ENCODE results near the gene SAP130. TPM values are rescaled to one million over a fixed set of nuclear protein-coding genes. Genes with fewer than 3 reads are reported as not detected.

The SAP130 gene
- total and polyA plus RNA-seq, 2 of the 8 experiments (the other 6 are each of a cell fraction or from before 2014, with no cell fraction given) = 51.4 to 54.3 TPM

DNA sequence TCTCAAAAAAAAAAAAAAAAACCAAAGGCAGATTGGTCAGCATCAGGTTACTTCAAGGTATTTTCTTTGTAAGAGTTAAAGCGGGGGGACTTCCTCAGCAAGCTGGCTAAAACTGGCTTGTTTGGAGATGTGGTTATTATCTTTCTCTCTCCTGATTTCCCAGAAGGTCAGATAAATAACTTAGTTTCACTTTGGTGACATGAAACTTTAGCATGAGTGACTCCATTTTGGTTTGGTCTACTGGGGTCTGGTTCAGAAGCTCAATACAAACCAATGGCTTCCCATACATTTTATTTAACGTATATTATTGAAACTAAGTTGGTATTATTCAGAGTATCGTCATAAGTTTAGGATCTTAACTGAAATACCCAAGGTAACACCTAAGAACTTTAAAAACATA, 100.5 kb downstream of the SAP130 start (continued):
- TF ChIP-seq, protein P1, sequence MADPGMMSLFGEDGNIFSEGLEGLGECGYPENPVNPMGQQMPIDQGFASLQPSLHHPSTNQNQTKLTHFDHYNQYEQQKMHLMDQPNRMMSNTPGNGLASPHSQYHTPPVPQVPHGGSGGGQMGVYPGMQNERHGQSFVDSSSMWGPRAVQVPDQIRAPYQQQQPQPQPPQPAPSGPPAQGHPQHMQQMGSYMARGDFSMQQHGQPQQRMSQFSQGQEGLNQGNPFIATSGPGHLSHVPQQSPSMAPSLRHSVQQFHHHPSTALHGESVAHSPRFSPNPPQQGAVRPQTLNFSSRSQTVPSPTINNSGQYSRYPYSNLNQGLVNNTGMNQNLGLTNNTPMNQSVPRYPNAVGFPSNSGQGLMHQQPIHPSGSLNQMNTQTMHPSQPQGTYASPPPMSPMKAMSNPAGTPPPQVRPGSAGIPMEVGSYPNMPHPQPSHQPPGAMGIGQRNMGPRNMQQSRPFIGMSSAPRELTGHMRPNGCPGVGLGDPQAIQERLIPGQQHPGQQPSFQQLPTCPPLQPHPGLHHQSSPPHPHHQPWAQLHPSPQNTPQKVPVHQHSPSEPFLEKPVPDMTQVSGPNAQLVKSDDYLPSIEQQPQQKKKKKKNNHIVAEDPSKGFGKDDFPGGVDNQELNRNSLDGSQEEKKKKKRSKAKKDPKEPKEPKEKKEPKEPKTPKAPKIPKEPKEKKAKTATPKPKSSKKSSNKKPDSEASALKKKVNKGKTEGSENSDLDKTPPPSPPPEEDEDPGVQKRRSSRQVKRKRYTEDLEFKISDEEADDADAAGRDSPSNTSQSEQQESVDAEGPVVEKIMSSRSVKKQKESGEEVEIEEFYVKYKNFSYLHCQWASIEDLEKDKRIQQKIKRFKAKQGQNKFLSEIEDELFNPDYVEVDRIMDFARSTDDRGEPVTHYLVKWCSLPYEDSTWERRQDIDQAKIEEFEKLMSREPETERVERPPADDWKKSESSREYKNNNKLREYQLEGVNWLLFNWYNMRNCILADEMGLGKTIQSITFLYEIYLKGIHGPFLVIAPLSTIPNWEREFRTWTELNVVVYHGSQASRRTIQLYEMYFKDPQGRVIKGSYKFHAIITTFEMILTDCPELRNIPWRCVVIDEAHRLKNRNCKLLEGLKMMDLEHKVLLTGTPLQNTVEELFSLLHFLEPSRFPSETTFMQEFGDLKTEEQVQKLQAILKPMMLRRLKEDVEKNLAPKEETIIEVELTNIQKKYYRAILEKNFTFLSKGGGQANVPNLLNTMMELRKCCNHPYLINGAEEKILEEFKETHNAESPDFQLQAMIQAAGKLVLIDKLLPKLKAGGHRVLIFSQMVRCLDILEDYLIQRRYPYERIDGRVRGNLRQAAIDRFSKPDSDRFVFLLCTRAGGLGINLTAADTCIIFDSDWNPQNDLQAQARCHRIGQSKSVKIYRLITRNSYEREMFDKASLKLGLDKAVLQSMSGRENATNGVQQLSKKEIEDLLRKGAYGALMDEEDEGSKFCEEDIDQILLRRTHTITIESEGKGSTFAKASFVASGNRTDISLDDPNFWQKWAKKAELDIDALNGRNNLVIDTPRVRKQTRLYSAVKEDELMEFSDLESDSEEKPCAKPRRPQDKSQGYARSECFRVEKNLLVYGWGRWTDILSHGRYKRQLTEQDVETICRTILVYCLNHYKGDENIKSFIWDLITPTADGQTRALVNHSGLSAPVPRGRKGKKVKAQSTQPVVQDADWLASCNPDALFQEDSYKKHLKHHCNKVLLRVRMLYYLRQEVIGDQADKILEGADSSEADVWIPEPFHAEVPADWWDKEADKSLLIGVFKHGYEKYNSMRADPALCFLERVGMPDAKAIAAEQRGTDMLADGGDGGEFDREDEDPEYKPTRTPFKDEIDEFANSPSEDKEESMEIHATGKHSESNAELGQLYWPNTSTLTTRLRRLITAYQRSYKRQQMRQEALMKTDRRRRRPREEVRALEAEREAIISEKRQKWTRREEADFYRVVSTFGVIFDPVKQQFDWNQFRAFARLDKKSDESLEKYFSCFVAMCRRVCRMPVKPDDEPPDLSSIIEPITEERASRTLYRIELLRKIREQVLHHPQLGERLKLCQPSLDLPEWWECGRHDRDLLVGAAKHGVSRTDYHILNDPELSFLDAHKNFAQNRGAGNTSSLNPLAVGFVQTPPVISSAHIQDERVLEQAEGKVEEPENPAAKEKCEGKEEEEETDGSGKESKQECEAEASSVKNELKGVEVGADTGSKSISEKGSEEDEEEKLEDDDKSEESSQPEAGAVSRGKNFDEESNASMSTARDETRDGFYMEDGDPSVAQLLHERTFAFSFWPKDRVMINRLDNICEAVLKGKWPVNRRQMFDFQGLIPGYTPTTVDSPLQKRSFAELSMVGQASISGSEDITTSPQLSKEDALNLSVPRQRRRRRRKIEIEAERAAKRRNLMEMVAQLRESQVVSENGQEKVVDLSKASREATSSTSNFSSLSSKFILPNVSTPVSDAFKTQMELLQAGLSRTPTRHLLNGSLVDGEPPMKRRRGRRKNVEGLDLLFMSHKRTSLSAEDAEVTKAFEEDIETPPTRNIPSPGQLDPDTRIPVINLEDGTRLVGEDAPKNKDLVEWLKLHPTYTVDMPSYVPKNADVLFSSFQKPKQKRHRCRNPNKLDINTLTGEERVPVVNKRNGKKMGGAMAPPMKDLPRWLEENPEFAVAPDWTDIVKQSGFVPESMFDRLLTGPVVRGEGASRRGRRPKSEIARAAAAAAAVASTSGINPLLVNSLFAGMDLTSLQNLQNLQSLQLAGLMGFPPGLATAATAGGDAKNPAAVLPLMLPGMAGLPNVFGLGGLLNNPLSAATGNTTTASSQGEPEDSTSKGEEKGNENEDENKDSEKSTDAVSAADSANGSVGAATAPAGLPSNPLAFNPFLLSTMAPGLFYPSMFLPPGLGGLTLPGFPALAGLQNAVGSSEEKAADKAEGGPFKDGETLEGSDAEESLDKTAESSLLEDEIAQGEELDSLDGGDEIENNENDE (IDR thresholded peaks at IDR 0.05; ENCODE audit: insufficient replicate concordance, low read length) = no peak
- TF ChIP-seq JUN (IDR thresholded peaks at IDR 0.05; ENCODE audit: low read depth, low read length) (no peak), EP300 (IDR thresholded peaks at IDR 0.05; ENCODE audit: borderline replicate concordance in 1 of 2, low read depth in 2 of 2, low read length in 2 of 2) (no peak), SIRT6 (IDR thresholded peaks at IDR 0.05; ENCODE audit: low read length) (no peak), POU5F1 (IDR thresholded peaks at IDR 0.05; ENCODE audit: low read depth, low read length) (no peak), CHD1 (IDR thresholded peaks at IDR 0.05; ENCODE audit: low read depth, low read length) (no peak), CTBP2 (IDR thresholded peaks at IDR 0.05; ENCODE audit: borderline replicate concordance, insufficient read depth, insufficient read length, low read length) (no peak), NANOG (IDR thresholded peaks at IDR 0.05; ENCODE audit: insufficient read depth, low read depth, low read length, poor library complexity, severe bottlenecking) (no peak)
- TF ChIP-seq, protein P2, sequence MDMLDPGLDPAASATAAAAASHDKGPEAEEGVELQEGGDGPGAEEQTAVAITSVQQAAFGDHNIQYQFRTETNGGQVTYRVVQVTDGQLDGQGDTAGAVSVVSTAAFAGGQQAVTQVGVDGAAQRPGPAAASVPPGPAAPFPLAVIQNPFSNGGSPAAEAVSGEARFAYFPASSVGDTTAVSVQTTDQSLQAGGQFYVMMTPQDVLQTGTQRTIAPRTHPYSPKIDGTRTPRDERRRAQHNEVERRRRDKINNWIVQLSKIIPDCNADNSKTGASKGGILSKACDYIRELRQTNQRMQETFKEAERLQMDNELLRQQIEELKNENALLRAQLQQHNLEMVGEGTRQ (IDR thresholded peaks at IDR 0.05; ENCODE audit: low read length) = no peak

All from H1 (cell line).